Brain pericyte (primary cell): ENCODE measurements around the gene PRIMPOL.
"Not testable (repeated sequence)": the region's sequence is repeated elsewhere in the genome, so short reads cannot be mapped to it uniquely, and the experiment has no call there.

ENCODE experiments used
- DNase-seq: peaks from one replicate; pipeline ENCODE4 v3.0.0-alpha.2; 2012; ENCODE audit warnings: low read depth, low spot score

Gene PRIMPOL

DNA sequence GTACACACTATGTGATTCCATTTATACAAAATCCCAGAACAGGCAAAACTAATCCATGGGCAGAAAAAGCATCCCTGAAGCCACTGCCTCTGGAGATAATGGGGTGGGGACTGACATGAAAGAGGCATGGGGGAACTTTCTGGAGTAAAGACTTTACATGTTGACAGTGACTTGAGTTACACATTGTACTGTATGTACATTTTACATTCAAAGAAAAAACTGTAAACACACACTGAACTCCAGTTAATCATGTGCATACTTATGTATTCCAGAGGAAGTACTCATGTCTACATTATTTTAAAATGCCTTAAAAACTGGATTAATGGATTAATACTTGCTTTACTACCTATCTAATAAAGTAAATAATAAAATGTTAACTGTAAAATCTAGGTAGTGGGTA, 62.8 kb downstream of the PRIMPOL start:
- no peak for DNase-seq

DNA sequence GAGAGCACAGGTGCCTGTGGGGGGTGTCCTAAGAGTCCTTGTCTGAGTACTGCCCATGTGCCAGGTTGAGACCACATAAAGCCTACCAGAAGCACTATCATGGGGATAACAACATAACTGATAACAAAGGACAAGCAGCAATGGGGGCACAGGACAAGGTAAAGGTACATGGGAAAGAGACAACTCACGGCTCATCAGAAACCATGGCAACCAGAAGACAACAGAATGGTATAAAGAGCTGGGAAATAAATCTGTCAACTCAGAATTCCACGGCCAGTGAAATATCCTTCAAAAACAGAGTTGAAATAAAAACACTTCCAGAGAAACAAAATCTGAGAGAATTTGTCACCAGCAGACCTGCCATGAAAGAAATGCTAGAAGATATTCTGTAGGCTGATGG, 64.3 kb downstream of the PRIMPOL start:
- no peak for DNase-seq

DNA sequence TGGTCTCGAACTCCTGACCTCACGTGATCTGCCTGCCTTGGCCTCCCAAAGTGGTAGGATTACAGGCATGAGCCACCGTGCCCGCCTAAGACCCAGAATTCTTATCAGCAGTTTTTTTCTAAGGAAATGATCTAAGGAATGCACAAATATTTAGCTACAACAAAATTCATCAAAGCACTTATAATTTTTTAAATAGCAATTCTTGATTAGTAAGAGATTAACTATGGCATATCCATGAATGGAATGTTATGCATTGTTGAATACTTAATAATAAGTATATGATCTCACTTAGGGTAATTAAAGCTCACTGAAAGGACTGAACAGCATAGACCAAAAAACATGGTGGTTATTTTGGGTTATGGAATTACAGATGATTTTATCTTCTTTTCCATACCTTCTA, 66.0 kb downstream of the PRIMPOL start:
- no peak for DNase-seq

DNA sequence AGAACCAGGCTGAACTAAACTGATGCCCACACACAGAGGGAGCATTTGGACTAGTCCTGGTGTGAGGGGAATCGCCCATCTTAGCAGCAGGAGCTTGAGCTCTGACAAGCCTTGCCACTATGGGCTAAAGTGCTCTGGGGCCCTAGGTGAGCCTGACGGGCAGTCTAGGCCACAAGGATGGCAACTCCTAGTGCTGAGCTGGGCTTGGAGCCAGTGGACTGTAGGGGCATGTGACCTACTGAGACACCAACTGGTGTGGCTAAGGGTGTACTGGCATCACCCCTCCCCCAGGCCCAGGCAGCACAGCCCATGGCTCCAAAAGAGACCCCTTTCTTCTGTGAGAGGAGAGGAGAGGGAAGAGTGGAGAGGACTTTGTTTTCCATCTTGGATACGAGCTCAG, 69.9 kb downstream of the PRIMPOL start:
- DNase-seq, result no peak

DNA sequence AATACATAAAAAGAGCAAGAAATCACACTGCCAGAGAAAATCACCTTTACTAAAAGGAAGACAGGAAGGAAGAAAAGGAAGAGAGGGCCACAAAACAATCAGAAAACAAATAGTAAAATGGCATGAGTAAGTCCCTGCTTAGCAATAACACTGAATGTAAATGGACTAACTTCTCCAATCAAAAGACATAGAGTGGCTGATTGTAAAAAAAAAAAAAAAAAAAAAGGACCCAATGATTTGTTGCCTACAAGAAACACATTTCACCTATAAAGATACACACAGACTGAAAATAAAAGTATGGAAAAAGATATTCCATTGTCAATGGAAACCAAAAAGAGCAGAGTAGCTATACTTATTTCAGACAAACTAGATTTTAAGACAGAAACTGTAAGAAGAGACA, 71.7 kb downstream of the PRIMPOL start:
- no peak for DNase-seq

DNA sequence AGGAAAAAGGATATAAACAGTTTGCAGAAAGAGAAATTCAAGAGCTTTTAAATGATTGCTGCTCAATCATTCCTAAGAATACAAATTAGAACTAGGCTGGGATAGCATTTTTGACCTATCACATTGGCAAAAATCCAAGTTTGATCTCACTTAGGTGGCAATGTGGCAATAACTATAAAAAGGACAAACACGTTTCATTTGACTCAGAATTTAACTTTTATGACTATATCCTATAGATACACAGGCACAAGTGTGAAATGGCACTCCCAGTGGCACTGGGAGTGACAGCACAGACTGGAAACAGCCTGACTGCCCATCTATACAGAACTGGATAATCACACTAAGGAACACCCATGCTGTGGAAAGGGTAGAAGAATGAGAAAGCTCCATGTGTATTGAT, 73.3 kb downstream of the PRIMPOL start:
- DNase-seq, result no peak

DNA sequence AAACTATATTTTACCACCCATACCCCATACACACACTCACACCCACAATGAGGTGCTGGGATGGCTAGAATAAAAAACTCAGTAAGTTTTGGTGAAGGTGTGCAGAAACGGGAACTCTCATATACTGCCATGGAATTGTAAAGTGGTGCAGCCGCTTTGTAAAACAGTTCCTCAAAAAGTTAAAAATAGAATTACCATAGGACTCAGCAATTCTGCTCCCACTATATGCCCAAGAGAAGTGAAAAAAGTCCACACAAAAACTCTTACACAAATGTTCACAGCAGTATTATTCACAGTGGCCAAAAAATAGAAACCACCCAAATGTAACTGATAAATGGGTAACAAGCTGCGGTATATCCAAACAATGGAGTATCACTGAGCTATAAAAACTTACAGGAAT, 77.9 kb downstream of the PRIMPOL start:
- no peak for DNase-seq

DNA sequence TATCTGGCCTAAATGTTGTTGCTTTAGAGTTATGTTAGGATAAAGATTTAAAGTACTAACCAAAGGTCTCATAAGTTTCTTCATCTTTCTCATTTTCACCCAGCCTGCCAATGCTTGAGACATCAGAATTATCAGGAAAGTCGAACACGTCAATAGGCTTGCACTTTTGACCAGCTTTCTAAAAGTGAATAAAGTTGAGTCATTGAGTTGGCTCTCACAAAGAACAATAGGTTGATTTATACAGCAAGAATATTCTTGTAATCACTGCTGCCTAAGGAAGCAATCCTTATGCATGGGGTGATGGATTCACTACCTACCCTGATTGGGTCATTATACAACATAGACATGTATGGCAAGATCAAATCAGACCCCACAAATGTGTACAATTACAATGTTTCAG, 79.3 kb downstream of the PRIMPOL start:
- DNase-seq, result no peak

DNA sequence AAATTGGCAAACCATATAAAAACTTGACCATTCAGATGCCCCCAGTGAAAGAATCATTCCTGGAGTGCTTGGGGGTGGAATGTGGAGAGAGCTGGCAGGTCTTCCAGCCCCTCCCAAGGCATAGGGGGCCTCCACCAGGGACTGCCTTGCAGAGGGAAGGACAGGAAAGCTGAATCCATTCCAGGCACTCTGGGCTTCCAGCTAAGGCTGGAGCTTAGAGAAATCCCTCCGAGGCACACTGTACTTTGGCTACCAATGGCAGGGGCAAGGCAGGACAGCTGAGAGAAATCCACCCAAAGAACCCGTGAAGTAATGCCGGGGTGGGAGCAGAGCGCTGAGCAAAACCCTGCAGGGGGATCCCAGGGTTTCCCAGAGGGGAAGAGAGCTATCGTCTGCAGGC, 80.4 kb downstream of the PRIMPOL start:
- DNase-seq, result no peak

DNA sequence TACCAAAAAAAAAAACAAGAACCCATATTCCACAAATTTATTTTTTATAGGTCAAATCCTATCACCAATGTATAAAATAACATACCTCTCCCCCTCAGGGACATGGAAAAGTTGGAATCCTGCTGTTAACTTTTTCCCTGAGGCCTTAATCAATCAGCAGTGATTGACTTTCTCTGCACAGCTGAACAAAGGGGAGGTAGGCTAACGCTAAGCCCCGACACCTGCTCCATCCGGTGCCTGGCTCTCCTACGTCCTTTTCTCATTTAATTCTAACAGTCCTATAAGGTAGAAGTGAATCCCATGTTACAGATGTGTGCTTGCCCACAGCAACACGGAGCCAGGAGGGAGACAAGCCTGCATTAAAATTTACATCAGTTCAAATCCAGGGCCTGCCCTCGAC, 81.5 kb downstream of the PRIMPOL start:
- no peak for DNase-seq

DNA sequence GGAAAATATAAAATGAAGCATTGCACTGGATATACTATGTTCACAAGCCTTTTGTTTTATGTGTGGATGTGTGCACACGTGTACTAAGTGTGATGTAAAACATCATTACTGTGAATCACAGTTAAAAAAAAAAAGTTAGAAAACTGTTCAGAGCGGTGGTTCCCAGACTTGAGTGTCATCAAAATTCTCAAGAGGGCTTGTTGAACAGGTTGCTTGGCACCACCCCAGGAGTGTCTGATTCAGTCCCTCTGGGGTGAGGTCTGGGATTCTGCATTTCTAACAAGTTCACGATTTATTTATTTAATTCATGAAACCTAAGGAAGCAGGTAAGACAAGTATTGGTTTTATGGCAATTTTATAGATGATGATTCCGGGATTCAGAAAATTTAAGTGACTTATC, 82.6 kb downstream of the PRIMPOL start:
- no peak for DNase-seq

DNA sequence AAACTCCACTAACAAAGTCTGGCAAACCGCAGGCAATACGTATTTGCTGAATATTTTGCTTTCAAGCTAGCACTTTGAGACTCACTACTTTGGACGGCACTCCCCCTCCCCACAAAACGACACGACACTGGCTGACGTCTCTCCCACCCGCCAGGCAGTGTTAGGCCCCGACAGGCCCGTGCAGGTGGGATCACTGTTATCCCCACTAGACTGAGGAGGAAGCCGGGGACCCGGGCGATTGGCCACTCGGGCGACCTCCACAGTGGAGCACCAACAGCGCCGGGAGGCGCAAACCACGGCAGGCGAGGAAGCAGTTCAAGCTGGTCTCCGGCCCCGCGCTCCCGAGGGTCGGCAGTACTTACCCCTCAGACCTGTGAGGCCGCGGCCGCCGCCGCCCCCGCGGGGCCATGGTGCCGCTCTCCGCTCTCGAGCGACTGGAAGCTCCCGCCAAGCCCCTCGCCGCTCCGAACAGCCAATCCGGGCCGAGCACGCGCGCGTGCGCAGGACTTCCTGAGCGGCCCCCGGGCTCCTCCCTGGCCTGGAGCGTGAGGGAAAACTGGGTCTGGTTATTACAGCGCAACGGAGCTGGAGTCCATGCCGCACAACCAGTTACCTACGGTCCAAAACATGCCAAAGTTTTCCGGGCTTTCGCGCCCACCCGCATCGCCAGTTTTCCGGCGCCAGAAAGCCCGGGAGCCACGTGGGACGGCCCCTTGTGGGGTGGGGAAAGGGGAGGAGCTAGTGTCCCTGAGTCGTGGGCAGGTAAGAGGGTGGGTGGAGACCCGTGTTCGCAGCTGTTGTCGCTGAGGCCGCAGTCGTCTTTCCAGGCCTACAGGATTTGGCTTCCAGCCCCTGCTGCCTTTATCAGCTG, 84.4 kb downstream of the PRIMPOL start, which contains the start of gene CENPU:
Gene CENPU (minus strand): TSS at position 443 of the 871 bp plus-strand sequence. CDS start 34 bp downstream, at position 409.
- DNase-seq, result peak; percentile 94

DNA sequence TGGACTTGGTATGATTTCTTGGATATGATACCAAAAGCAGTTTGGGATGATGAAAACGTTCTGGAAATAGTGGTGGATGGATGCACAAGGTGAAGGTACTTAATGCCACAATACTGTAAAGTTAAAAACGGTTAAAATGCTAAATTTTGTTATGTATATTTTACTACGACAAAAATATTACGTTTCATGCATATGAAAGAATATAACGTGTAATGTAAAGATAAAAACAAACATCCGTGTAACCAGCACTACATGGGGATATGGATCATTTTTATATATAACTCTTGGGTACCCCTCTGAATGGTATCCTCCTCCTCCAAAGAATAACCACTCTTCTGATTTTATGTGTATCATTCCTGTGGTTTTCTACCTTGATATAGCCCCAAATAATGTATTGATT, 85.2 kb downstream of the PRIMPOL start:
- DNase-seq, result no peak

DNA sequence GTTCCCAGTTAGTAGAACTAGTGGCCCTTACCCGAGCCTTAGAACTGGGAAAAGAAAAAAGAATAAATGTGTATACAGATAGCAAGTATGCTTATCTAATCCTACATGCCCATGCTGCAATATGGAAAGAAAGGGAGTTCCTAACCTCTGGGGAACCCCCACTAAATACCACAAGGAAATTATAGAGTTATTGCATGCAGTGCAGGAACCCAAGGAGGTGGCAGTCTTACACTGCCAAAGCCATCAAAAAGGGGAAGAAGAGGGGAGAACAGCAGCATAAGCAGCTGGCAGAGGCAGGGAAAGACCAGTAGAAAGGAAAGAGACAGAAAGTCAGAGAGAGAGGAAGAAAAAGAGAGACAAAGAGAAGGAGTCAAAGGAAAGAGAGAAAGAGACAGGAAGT, 90.0 kb downstream of the PRIMPOL start:
- not testable (repeated sequence) for DNase-seq

DNA sequence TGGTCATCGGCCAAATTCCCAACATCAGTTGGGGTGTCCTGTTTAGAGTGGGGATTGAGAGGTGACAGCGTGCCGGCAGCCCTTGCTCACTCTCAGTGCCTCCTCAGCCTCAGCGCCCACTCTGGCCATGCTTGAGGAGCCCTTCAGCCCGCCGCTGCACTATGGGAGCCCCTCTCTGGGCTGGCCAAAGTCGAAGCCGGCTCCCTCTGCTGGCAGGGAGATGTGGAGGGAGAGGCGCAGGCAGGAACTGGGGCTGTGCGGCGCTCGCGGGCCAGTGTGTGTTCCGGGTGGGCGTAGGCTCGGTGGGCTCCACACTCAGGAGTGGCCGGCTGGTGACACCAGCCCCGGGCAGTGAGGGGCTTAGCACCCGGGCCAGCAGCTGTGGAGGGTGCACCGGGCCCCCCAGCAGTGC, 91.4 kb downstream of the PRIMPOL start:
- DNase-seq, result no peak

DNA sequence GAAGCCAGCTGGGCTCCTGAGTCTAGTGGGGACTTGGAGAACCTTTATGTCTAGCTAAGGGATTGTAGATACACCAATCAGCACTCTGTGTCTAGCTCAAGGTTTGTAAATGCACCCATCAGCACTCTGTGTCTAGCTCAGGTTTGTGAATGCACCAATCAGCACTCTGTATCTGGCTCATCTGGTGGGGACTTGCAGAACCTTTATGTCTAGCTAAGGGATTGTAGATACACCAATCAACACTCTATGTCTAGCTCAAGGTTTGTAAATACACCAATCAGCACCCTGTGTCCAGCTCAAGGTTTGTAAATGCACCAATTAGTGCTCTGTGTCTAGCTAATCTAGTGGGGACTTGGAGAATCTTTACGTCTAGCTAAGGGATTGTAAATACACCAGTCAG, 92.1 kb downstream of the PRIMPOL start:
- DNase-seq, result not testable (repeated sequence)

DNA sequence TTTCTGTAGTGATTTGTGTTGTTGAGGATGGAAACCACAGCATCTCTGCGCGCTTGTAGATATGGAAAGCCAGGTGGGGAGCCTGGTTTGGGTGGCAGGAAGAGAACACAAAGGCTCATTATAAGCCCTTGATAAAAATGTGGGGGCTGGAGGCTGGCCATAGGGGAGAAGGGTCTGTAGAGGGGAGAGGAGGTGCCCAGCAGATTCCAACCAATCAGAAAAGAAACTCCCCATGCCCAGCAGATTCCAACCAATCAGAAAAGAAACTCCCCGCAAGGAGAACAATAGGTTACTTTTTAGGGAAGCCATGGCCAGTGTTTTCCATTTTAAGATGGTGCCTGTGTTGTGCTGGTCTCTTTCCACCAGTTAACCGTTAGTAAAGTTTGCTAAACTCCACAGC, 94.1 kb downstream of the PRIMPOL start:
- DNase-seq, result no peak

DNA sequence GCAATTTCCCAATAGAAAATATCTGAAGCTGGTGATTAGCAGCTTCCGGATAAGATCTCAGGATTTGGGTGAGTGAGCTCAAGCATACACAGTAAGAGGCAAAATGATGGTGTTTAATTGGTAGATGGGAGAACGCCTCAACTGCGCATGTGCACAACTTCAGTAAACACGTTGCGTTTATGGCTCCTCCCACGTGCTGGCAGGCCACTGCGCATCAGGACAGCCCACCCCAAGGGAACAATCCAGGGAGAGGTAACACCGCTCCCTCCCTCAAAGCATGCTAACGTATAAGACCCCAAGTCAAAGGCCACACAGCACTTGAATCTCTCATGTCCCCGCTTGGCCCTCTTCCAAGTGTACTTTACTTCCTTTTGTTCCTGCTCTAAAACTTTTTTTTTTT, 94.7 kb downstream of the PRIMPOL start:
- DNase-seq, result no peak
